ENCODE results near the gene MACROD2.

Gene MACROD2

GRCh38 chr20:15675813-15676484 lies 1680.6 kb downstream of the MACROD2 start:
- no peak overlapping the region for H3K4me2 ChIP-seq
- TF ChIP-seq Cebpa-rat (IDR thresholded peaks at IDR 0.05), result no peak
- no peak overlapping the region for H3K27ac ChIP-seq
- no peaks in the 10 kb centered on the region for H3K4me1 ChIP-seq
- no peaks in the 10 kb centered on the region for H3K36me3 ChIP-seq
- H3K27me3 ChIP-seq, result no peaks in the 10 kb centered on the region
- no peaks in the 10 kb centered on the region for H4K20me1 ChIP-seq
- H3K4me3 ChIP-seq, result no peak overlapping the region
- H3K9ac ChIP-seq, result no peak overlapping the region
- no peaks in the 10 kb centered on the region for H3K9me3 ChIP-seq (replicated peaks in 1 of 11)

- no peak overlapping the region for H3K4me2 ChIP-seq
- H3K9me3 ChIP-seq (replicated peaks in 1 of 11), result no peaks in the 10 kb centered on the region
- no peak overlapping the region for H3K9ac ChIP-seq
- TF ChIP-seq Cebpa-rat (IDR thresholded peaks at IDR 0.05), result no peak
- H3K4me3 ChIP-seq, result no peak overlapping the region
- H3K27ac ChIP-seq, result no peak overlapping the region
- no peaks in the 10 kb centered on the region for H3K36me3 ChIP-seq
- no peaks in the 10 kb centered on the region for H4K20me1 ChIP-seq
- H3K4me1 ChIP-seq, result no peaks in the 10 kb centered on the region
- no peaks in the 10 kb centered on the region for H3K27me3 ChIP-seq
Measured at GRCh38 chr20:15676815-15677214, 1681.5 kb downstream of the MACROD2 start.

- Histone ChIP-seq H3K4me2 (no peak overlapping the region), H3K9me3 (replicated peaks in 1 of 11) (no peaks in the 10 kb centered on the region), H3K4me1 (no peaks in the 10 kb centered on the region)
Measured at GRCh38 chr20:15682690-15683089, 1687.4 kb downstream of the MACROD2 start.

GRCh38 chr20:15692570-15692969 lies 1697.3 kb downstream of the MACROD2 start:
- Histone ChIP-seq H3K36me3 (no peaks in the 10 kb centered on the region), H3K4me1 (no peaks in the 10 kb centered on the region), H3K4me2 (no peak overlapping the region), H3K27me3 (no peaks in the 10 kb centered on the region), H4K20me1 (no peaks in the 10 kb centered on the region), H3K27ac (no peak overlapping the region), H3K9me3 (replicated peaks in 1 of 11) (peaks cover 0 to 12% (median 0%) of the 10 kb centered on the region in 11 experiments; a peak in 2 of 22 replicates), H3K9ac (no peak overlapping the region), H3K4me3 (no peak overlapping the region)
- no peak for TF ChIP-seq Cebpa-rat (IDR thresholded peaks at IDR 0.05)

More at GRCh38 chr20:15682690-15683089, 1687.4 kb downstream of the MACROD2 start:
- no peak overlapping the region for H3K27ac ChIP-seq
- no peak for TF ChIP-seq Cebpa-rat (IDR thresholded peaks at IDR 0.05)
- H3K4me3 ChIP-seq, result no peak overlapping the region
- H3K27me3 ChIP-seq, result no peaks in the 10 kb centered on the region
- H3K36me3 ChIP-seq, result no peaks in the 10 kb centered on the region
- no peaks in the 10 kb centered on the region for H4K20me1 ChIP-seq
- H3K9ac ChIP-seq, result no peak overlapping the region

GRCh38 chr20:15699431-15700146 lies 1704.3 kb downstream of the MACROD2 start:
- TF ChIP-seq Cebpa-rat (IDR thresholded peaks at IDR 0.05), result no peak
- H3K4me3 ChIP-seq, result no peak overlapping the region
- H3K4me2 ChIP-seq, result no peak overlapping the region
- H3K27ac ChIP-seq, result no peak overlapping the region
- no peaks in the 10 kb centered on the region for H4K20me1 ChIP-seq
- no peaks in the 10 kb centered on the region for H3K4me1 ChIP-seq
- H3K9ac ChIP-seq, result no peak overlapping the region
- no peaks in the 10 kb centered on the region for H3K36me3 ChIP-seq
- no peaks in the 10 kb centered on the region for H3K27me3 ChIP-seq
- peaks cover 0 to 7% (median 0%) of the 10 kb centered on the region in 11 experiments; a peak in 5 of 22 replicates for H3K9me3 ChIP-seq (replicated peaks in 1 of 11)

- Histone ChIP-seq H3K9me3 (replicated peaks in 1 of 11) (peaks cover 0 to 7% (median 0%) of the 10 kb centered on the region in 11 experiments; a peak in 4 of 22 replicates), H3K27me3 (no peaks in the 10 kb centered on the region), H3K4me1 (no peaks in the 10 kb centered on the region), H4K20me1 (no peaks in the 10 kb centered on the region), H3K4me3 (no peak overlapping the region), H3K27ac (no peak overlapping the region), H3K36me3 (no peaks in the 10 kb centered on the region), H3K9ac (no peak overlapping the region), H3K4me2 (no peak overlapping the region)
- no peak for TF ChIP-seq Cebpa-rat (IDR thresholded peaks at IDR 0.05)
Measured at GRCh38 chr20:15700147-15700765, 1704.9 kb downstream of the MACROD2 start.

- H3K27ac ChIP-seq, result no peak overlapping the region
- peaks cover 0 to 7% (median 0%) of the 10 kb centered on the region in 11 experiments; a peak in 3 of 22 replicates for H3K9me3 ChIP-seq (replicated peaks in 1 of 11)
- H3K4me3 ChIP-seq, result no peak overlapping the region
- H3K36me3 ChIP-seq, result no peaks in the 10 kb centered on the region
- H3K9ac ChIP-seq, result no peak overlapping the region
- H3K27me3 ChIP-seq, result no peaks in the 10 kb centered on the region
- no peaks in the 10 kb centered on the region for H3K4me1 ChIP-seq
- H4K20me1 ChIP-seq, result no peaks in the 10 kb centered on the region
- TF ChIP-seq Cebpa-rat (IDR thresholded peaks at IDR 0.05), result no peak
- H3K4me2 ChIP-seq, result no peak overlapping the region
Measured at GRCh38 chr20:15702161-15702560, 1706.8 kb downstream of the MACROD2 start.

- Histone ChIP-seq H3K9me3 (replicated peaks in 1 of 11) (peaks cover 0 to 7% (median 0%) of the 10 kb centered on the region in 11 experiments; a peak in 3 of 22 replicates), H3K4me3 (no peak overlapping the region), H4K20me1 (no peaks in the 10 kb centered on the region), H3K27ac (no peak overlapping the region), H3K4me1 (no peaks in the 10 kb centered on the region), H3K27me3 (no peaks in the 10 kb centered on the region), H3K4me2 (no peak overlapping the region), H3K36me3 (no peaks in the 10 kb centered on the region), H3K9ac (no peak overlapping the region)
- TF ChIP-seq Cebpa-rat (IDR thresholded peaks at IDR 0.05), result no peak
Measured at GRCh38 chr20:15703171-15703911, 1708.0 kb downstream of the MACROD2 start.

- H3K36me3 ChIP-seq, result no peaks in the 10 kb centered on the region
- no peak for TF ChIP-seq Cebpa-rat (IDR thresholded peaks at IDR 0.05)
- no peaks in the 10 kb centered on the region for H3K27me3 ChIP-seq
- H3K9me3 ChIP-seq (replicated peaks in 1 of 11), result no peaks in the 10 kb centered on the region
- H3K27ac ChIP-seq, result no peak overlapping the region
- no peaks in the 10 kb centered on the region for H4K20me1 ChIP-seq
- H3K4me3 ChIP-seq, result no peak overlapping the region
- no peak overlapping the region for H3K4me2 ChIP-seq
- H3K4me1 ChIP-seq, result no peaks in the 10 kb centered on the region
- H3K9ac ChIP-seq, result no peak overlapping the region
Measured at GRCh38 chr20:15705975-15706374, 1710.7 kb downstream of the MACROD2 start.

Data from BLaER1 treated with 17β-estradiol and CSF1 and Interleukin-3, amounts not matched to agents 10 nM and 100 nM (cell line).